WTC11 (cell line): Measurements from ENCODE around the gene COIL. TPM values are rescaled to one million over a fixed set of nuclear protein-coding genes. Genes with fewer than 3 reads are reported as not detected.
A peak's percentile ranks its signal among the peaks of the same experiment; 100 is the strongest.

Source experiments
- ATAC-seq: fragments of 200-7000 bp; cut with Tn5 transposase; 2 replicates; pipeline ENCODE4 v1.10.0; 2021; ENCODE audit warnings: mild to moderate bottlenecking, moderate library complexity
- CTCF ChIA-PET: fragments of 300-600 bp; sonication (Branson Sonifier 250); formaldehyde crosslinking; loops from one replicate; lab custom pipeline; 2021; ENCODE audit warnings: antibody characterized with exemption; lab: Charles Lee
- POLR2A ChIA-PET: fragments of 350-600 bp; sonication (Branson Sonifier 250); formaldehyde crosslinking; loops from one replicate; lab custom pipeline; 2021; ENCODE audit warnings: antibody characterized with exemption; lab: Charles Lee
- DNase-seq: peaks from one replicate; pipeline ENCODE4 v3.0.0; 2021; ENCODE audit warnings: low spot score
- H3K27ac Mint-ChIP-seq: 2 replicates; pipeline ENCODE4 v1.8.0; 2021; ENCODE audit warnings: mixed read lengths
- H3K27me3 Mint-ChIP-seq: 2 replicates; pipeline ENCODE4 v1.8.0; 2021; ENCODE audit warnings: low read depth, mild to moderate bottlenecking, moderate library complexity, mixed read lengths
- H3K36me3 Mint-ChIP-seq: 2 replicates; pipeline ENCODE4 v1.8.0; 2021; ENCODE audit warnings: mixed read lengths
- H3K4me1 Mint-ChIP-seq: 2 replicates; pipeline ENCODE4 v1.8.0; 2022; ENCODE audit warnings: mixed read lengths
- H3K4me3 Mint-ChIP-seq: 2 replicates; pipeline ENCODE4 v1.8.0; 2021; ENCODE audit warnings: mild to moderate bottlenecking, moderate library complexity, mixed read lengths
- H3K9me3 Mint-ChIP-seq: 2 replicates; pipeline ENCODE4 v1.8.0; 2021; ENCODE audit warnings: mixed read lengths
- ELF4 ChIP-seq: sonication (generic); formaldehyde crosslinking; IDR thresholded peaks from 2 replicates; pipeline ENCODE4 v1.8.1; 2022; ENCODE audit warnings: low read depth, mild to moderate bottlenecking, moderate library complexity, missing genetic modification reagents
- FOXK1 ChIP-seq: sonication (generic); formaldehyde crosslinking; IDR thresholded peaks from 2 replicates; pipeline ENCODE4 v1.8.0; 2022; ENCODE audit warnings: mild to moderate bottlenecking, moderate library complexity, missing genetic modification reagents
- GRHL2 ChIP-seq: fragments of 250-450 bp; sonication (Bioruptor Pico); IDR thresholded peaks from 2 replicates; pipeline ENCODE4 v1.8.0; 2022; ENCODE audit warnings: mild to moderate bottlenecking, moderate library complexity; ENCODE audit not compliant: insufficient replicate concordance, severe bottlenecking
- HMGA2 ChIP-seq: fragments of 250-450 bp; sonication (Bioruptor Pico); IDR thresholded peaks from 2 replicates; pipeline ENCODE4 v1.4.0; 2021; ENCODE audit warnings: mild to moderate bottlenecking, moderate library complexity
- JAZF1 ChIP-seq: fragments of 250-450 bp; sonication (Bioruptor Pico); IDR thresholded peaks from 2 replicates; pipeline ENCODE4 v1.9.0; 2021; ENCODE audit warnings: moderate library complexity, mild to moderate bottlenecking, inconsistent platforms
- JUN ChIP-seq: sonication (generic); formaldehyde crosslinking; IDR thresholded peaks from 2 replicates; pipeline ENCODE4 v1.8.0; 2023; ENCODE audit warnings: mild to moderate bottlenecking, missing genetic modification reagents
- NR3C1 ChIP-seq: sonication (generic); formaldehyde crosslinking; conservative IDR thresholded peaks from 2 replicates; pipeline ENCODE4 v1.8.1; 2023; ENCODE audit warnings: low read depth, mild to moderate bottlenecking, missing genetic modification reagents
- SP1 ChIP-seq: sonication (generic); formaldehyde crosslinking; conservative IDR thresholded peaks from 2 replicates; pipeline ENCODE4 v1.8.1; 2022; ENCODE audit warnings: missing genetic modification reagents
- ZNF121 ChIP-seq: sonication (generic); formaldehyde crosslinking; IDR thresholded peaks from 2 replicates; pipeline ENCODE4 v1.8.0; 2023; ENCODE audit warnings: missing genetic modification reagents
- ZNF232 ChIP-seq: sonication (generic); formaldehyde crosslinking; IDR thresholded peaks from 2 replicates; pipeline ENCODE4 v1.8.0; 2022; ENCODE audit warnings: mild to moderate bottlenecking, missing genetic modification reagents
- ZNF263 ChIP-seq: sonication (generic); formaldehyde crosslinking; IDR thresholded peaks from 2 replicates; pipeline ENCODE4 v1.8.1; 2022; ENCODE audit warnings: low read depth, mild to moderate bottlenecking, moderate library complexity, missing genetic modification reagents
- ZNF396 ChIP-seq: fragments of 250-450 bp; sonication (Bioruptor Pico); IDR thresholded peaks from 2 replicates; pipeline ENCODE4 v1.8.0; 2021; ENCODE audit warnings: mild to moderate bottlenecking, moderate library complexity, borderline replicate concordance
- ZNF671 ChIP-seq: fragments of 250-450 bp; sonication (Bioruptor Pico); IDR thresholded peaks from 2 replicates; pipeline ENCODE4 v1.8.0; 2021; ENCODE audit warnings: mild to moderate bottlenecking
- total RNA-seq: library from RNA; stranded (reverse); gene quantifications from 3 replicates; pipeline ENCODE4 v1.2.3, GENCODE V29; 2021
- TF ChIP-seq, protein P1 (sequence below): fragments of 200-600 bp; IDR thresholded peaks from 2 replicates; pipeline ENCODE4 v1.8.0; 2022; ENCODE audit warnings: antibody characterized with exemption
- TF ChIP-seq, protein P2 (sequence below): sonication (generic); formaldehyde crosslinking; IDR thresholded peaks from 2 replicates; pipeline ENCODE4 v1.8.1; 2023; ENCODE audit warnings: mild to moderate bottlenecking, missing genetic modification reagents
- TF ChIP-seq, protein P3 (sequence below): sonication (generic); formaldehyde crosslinking; IDR thresholded peaks from 2 replicates; pipeline ENCODE4 v1.8.0; 2023; ENCODE audit warnings: missing genetic modification reagents
- TF ChIP-seq, protein P4 (sequence below): sonication (generic); formaldehyde crosslinking; IDR thresholded peaks from 2 replicates; pipeline ENCODE4 v1.8.0; 2022; ENCODE audit warnings: mild to moderate bottlenecking, missing genetic modification reagents
- TF ChIP-seq, protein P5 (sequence below): sonication (generic); formaldehyde crosslinking; IDR thresholded peaks from 2 replicates; pipeline ENCODE4 v1.8.0; 2022; ENCODE audit warnings: mild to moderate bottlenecking, missing genetic modification reagents
- TF ChIP-seq, protein P6 (sequence below): sonication (generic); formaldehyde crosslinking; IDR thresholded peaks from 2 replicates; pipeline ENCODE4 v1.8.0; 2022; ENCODE audit warnings: mild to moderate bottlenecking, missing genetic modification reagents
- TF ChIP-seq, protein P7 (sequence below): fragments of 250-450 bp; sonication (Bioruptor Pico); IDR thresholded peaks from 2 replicates; pipeline ENCODE4 v1.8.0; 2021; ENCODE audit warnings: mild to moderate bottlenecking

Gene COIL
- total RNA-seq, 1 experiment from 2014 or later, result 23.5 TPM

DNA sequence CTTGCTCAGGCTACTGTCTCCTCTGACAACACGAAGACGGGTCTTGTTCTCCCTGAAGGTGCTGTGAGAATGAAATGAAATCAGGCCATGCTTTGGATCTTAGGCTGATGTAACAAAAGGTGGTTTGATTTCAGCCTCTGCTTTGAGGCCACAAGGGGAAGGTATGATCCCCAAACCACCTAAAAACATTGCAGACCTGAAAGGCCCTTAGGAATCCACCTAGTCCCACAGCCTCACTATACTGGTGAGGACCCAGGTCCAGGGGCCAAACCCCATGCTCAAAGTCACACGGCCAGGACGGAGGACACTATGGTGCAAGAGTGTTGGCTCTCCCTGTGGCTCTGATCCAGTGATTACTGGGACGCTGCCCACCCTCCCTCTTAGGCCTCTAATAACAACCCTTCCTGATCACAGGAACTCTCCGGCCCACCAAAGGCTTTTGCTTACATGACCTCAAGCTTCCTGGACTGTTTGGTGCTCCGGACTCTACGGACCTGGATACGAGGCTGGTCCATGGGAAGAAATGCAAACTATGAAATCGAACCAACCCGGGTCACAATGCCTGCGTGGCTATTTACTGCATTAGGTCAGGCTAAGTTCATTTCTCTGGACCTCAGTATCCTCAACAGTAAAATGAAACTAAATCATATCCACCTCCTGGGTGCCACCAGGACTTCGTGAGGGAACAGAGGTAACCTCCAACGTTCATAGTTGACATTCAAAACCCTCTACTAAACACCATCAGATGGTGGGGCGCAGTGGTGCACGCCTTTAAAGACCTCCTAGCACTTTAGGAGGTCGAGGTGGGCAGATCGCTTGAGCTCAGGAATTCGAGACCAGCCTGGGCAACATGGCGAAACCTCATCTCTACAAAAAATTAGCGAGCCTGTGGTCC, 48.5 kb downstream of the COIL start:
- peaks cover 3% of the 10 kb centered on the region; the same call in 1 of the 2 replicates for H3K9me3 Mint-ChIP-seq
- ChIA-PET POLR2A (no interaction called here), CTCF (interaction anchor here (1.7 to 2.3 kb wide), 3 partner anchors 27 to 93 kb away, joined by 4 to 9 read pairs (median 7); no protein-coding TSS in a partner anchor)
- no peak for ATAC-seq
- H3K36me3 Mint-ChIP-seq, result peaks cover 16% of the 10 kb centered on the region
- peak overlapping the region; percentile 88 for H3K4me3 Mint-ChIP-seq
- H3K27me3 Mint-ChIP-seq, result peaks cover 20% of the 10 kb centered on the region
- no peak for DNase-seq
- TF ChIP-seq JAZF1 (CRISPR knock-in tag), result no peak
- TF ChIP-seq ZNF396, result no peak
- TF ChIP-seq, protein P1, sequence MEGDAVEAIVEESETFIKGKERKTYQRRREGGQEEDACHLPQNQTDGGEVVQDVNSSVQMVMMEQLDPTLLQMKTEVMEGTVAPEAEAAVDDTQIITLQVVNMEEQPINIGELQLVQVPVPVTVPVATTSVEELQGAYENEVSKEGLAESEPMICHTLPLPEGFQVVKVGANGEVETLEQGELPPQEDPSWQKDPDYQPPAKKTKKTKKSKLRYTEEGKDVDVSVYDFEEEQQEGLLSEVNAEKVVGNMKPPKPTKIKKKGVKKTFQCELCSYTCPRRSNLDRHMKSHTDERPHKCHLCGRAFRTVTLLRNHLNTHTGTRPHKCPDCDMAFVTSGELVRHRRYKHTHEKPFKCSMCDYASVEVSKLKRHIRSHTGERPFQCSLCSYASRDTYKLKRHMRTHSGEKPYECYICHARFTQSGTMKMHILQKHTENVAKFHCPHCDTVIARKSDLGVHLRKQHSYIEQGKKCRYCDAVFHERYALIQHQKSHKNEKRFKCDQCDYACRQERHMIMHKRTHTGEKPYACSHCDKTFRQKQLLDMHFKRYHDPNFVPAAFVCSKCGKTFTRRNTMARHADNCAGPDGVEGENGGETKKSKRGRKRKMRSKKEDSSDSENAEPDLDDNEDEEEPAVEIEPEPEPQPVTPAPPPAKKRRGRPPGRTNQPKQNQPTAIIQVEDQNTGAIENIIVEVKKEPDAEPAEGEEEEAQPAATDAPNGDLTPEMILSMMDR, result no peak
- no peak for TF ChIP-seq SP1 (CRISPR knock-in tag)
- TF ChIP-seq, protein P2, sequence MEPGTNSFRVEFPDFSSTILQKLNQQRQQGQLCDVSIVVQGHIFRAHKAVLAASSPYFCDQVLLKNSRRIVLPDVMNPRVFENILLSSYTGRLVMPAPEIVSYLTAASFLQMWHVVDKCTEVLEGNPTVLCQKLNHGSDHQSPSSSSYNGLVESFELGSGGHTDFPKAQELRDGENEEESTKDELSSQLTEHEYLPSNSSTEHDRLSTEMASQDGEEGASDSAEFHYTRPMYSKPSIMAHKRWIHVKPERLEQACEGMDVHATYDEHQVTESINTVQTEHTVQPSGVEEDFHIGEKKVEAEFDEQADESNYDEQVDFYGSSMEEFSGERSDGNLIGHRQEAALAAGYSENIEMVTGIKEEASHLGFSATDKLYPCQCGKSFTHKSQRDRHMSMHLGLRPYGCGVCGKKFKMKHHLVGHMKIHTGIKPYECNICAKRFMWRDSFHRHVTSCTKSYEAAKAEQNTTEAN (CRISPR knock-in tag), result no peak
- no peak for TF ChIP-seq NR3C1
- TF ChIP-seq FOXK1, result no peak
- no peak for TF ChIP-seq ZNF232
- no peak for TF ChIP-seq GRHL2 (CRISPR knock-in tag)
- peaks cover 18% of the 10 kb centered on the region for H3K4me1 Mint-ChIP-seq
- no peak overlapping the region for H3K27ac Mint-ChIP-seq

DNA sequence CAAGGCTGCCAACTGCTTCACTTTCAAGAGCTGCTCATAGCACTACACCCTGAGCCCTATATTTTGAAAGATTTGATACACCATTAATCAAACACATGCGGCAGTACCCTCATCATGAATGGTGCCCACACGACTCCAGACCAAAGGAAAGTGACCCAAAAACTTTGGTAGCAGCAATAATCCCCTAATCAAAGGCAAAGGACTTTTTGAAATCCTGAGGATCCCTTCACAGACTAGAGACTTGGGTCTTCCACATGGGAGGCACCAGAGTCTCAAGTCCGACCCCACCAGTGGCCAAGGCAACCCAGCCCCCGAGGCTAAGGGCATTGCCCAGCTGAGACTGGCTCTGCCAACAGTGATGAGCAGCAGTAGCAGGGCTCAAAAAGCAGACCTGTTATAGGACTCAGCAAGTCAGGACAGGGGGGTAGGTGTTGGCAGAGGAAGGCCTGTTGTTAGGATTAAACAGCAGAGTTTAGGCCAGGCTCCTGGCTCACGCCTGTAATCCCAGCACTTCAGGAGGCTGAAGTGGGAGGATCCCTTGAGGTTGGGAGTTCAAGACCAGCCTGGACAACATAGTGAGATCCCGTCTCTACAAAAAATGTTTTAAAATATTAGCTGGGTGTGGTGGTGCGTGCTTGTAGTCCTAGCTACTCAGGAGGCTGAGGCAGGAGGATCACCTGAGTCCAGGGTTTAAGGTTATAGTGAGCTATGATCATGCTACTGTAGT, 50.2 kb downstream of the COIL start:
- DNase-seq (no peak), ATAC-seq (no peak)
- ChIA-PET POLR2A (interaction anchor here (0.5 kb wide), 1 partner anchor 30 kb away, joined by 3 read pairs; no protein-coding TSS in a partner anchor), CTCF (interaction anchor here (1.7 kb wide), 1 partner anchor 91 kb away, joined by 4 read pairs; no protein-coding TSS in a partner anchor)
- H3K9me3 Mint-ChIP-seq, result no peaks in the 10 kb centered on the region
- peaks cover 15% of the 10 kb centered on the region for H3K27me3 Mint-ChIP-seq
- peaks cover 30% of the 10 kb centered on the region for H3K36me3 Mint-ChIP-seq
- TF ChIP-seq ZNF121 (CRISPR knock-in tag) (0 out of 2 replicates have a peak, but pooled peaks have one; percentile 7), SP1 (CRISPR knock-in tag) (no peak), ZNF232 (no peak), HMGA2 (CRISPR knock-in tag) (no peak)
- no peak overlapping the region for H3K4me3 Mint-ChIP-seq
- H3K4me1 Mint-ChIP-seq, result peaks cover 18% of the 10 kb centered on the region
- H3K27ac Mint-ChIP-seq, result peak overlapping the region; percentile 25; the same call in 1 of the 2 replicates

DNA sequence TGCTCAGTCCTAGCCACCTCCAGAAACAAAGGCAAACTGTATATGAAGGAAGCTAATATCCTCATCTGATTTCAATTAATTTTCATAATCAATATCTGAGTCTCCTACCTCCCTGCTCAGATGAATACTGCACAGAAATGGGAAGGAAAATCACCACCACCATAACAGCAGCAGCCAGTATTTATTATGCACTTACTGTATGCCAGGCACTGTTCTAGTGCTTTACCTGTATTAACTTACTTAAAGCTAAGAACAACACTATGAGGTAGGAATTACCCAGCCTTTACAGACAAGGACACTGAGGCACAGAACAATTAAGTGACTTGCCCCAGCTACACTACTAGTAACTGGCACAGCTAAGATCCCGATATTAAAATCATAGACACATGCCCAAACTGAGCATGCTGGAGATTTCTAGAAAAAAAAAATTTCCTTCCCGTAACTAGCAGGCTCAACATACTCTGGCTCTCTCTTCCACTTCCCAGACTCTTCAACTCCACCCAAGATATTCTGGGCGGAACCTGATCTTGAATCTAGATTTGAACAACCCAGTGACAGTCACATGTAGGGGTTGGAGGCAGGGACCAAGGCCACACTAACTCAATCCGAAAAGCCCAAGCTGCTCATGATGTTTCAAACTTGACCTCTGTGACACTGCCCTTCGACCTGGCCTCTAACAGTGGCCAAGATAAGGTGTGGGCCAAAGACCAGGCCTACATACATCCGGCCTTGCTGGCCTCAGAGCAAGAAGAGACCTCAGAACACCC, 50.9 kb downstream of the COIL start:
- H3K9me3 Mint-ChIP-seq, result no peaks in the 10 kb centered on the region
- TF ChIP-seq, protein P3, sequence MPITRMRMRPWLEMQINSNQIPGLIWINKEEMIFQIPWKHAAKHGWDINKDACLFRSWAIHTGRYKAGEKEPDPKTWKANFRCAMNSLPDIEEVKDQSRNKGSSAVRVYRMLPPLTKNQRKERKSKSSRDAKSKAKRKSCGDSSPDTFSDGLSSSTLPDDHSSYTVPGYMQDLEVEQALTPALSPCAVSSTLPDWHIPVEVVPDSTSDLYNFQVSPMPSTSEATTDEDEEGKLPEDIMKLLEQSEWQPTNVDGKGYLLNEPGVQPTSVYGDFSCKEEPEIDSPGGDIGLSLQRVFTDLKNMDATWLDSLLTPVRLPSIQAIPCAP (CRISPR knock-in tag), result no peak
- TF ChIP-seq ZNF671 (CRISPR knock-in tag) (no peak), JUN (CRISPR knock-in tag) (no peak), ZNF263 (CRISPR knock-in tag) (no peak), ELF4 (CRISPR knock-in tag) (no peak)
- TF ChIP-seq, protein P4, sequence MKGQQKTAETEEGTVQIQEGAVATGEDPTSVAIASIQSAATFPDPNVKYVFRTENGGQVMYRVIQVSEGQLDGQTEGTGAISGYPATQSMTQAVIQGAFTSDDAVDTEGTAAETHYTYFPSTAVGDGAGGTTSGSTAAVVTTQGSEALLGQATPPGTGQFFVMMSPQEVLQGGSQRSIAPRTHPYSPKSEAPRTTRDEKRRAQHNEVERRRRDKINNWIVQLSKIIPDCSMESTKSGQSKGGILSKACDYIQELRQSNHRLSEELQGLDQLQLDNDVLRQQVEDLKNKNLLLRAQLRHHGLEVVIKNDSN, result no peak
- TF ChIP-seq, protein P5, sequence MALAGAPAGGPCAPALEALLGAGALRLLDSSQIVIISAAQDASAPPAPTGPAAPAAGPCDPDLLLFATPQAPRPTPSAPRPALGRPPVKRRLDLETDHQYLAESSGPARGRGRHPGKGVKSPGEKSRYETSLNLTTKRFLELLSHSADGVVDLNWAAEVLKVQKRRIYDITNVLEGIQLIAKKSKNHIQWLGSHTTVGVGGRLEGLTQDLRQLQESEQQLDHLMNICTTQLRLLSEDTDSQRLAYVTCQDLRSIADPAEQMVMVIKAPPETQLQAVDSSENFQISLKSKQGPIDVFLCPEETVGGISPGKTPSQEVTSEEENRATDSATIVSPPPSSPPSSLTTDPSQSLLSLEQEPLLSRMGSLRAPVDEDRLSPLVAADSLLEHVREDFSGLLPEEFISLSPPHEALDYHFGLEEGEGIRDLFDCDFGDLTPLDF (CRISPR knock-in tag), result no peak
- TF ChIP-seq, protein P6, sequence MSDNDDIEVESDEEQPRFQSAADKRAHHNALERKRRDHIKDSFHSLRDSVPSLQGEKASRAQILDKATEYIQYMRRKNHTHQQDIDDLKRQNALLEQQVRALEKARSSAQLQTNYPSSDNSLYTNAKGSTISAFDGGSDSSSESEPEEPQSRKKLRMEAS (CRISPR knock-in tag), result no peak
- TF ChIP-seq, protein P7, sequence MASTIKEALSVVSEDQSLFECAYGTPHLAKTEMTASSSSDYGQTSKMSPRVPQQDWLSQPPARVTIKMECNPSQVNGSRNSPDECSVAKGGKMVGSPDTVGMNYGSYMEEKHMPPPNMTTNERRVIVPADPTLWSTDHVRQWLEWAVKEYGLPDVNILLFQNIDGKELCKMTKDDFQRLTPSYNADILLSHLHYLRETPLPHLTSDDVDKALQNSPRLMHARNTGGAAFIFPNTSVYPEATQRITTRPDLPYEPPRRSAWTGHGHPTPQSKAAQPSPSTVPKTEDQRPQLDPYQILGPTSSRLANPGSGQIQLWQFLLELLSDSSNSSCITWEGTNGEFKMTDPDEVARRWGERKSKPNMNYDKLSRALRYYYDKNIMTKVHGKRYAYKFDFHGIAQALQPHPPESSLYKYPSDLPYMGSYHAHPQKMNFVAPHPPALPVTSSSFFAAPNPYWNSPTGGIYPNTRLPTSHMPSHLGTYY, result no peak

More for the DNA sequence above, 50.9 kb downstream of the COIL start:
- H3K27ac Mint-ChIP-seq, result peak overlapping the region; percentile 25
- peaks cover 8% of the 10 kb centered on the region for H3K27me3 Mint-ChIP-seq
- ChIA-PET CTCF (interaction anchor here (1.7 kb wide), 1 partner anchor 90 kb away, joined by 4 read pairs; no protein-coding TSS in a partner anchor), POLR2A (no interaction called here)
- peaks cover 31% of the 10 kb centered on the region for H3K36me3 Mint-ChIP-seq
- ATAC-seq (no peak), DNase-seq (no peak)
- H3K4me3 Mint-ChIP-seq, result no peak overlapping the region
- H3K4me1 Mint-ChIP-seq, result peaks cover 13% of the 10 kb centered on the region
